ENCODE results near the gene RASAL3. TPM values are rescaled to one million over a fixed set of nuclear protein-coding genes. Genes with fewer than 3 reads are reported as not detected.

Gene RASAL3
- total RNA-seq, 1 experiment from 2014 or later: 1.9 TPM

DNA sequence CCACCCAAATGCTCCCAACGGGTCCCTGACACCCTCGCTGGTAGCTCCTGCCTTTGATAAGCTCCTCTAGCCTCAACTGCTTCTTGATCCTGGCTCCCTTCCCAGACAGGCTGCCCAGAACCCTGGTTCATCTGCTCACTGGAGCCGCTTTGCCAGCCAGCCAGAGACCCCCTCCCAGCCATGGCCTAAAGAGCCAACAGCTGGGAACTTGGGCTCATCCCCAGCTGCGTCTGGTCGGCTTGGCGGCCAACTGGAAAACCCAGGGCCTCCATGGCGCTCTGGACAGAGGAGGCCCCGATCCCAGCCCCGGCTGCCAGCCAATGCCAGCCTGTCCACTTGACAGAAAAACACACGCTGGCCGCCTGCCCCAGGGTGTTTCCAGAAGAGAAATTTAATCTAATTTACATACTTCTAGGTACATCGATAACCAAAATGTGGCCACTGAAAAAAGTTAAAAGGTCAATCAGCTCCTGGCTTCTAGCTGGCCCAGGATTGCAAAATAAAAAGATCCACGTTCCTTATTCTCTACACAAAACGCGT is 42.6 kb downstream of the RASAL3 start:
- peaks cover 0 to 3% of the 10 kb centered on the region in 2 experiments; a peak in 2 of 5 replicates for H3K9me3 Mint-ChIP-seq

More for the DNA sequence above, 42.6 kb downstream of the RASAL3 start:
- H3K27me3 Mint-ChIP-seq (ENCODE audit: low read depth): no peaks in the 10 kb centered on the region
- WGBS (ENCODE audit: extremely low coverage, insufficient read length, low lambda C conversion rate): no CpG with 5 or more reads among the region's 15 CpGs
- no peak overlapping the region for H2BK15ac ChIP-seq (ENCODE audit: low read depth, low read length)
- no peak overlapping the region for H2AFZ ChIP-seq (ENCODE audit: low read length)
- peaks cover 12 to 16% of the 10 kb centered on the region in 2 experiments for H3K4me1 Mint-ChIP-seq
- no peak overlapping the region for H2BK12ac ChIP-seq (ENCODE audit: insufficient read length, low read depth, low read length)
- H3K4ac ChIP-seq (ENCODE audit: low read depth, low read length): no peak overlapping the region
- no peaks in the 10 kb centered on the region for H3K4me1 ChIP-seq (ENCODE audit: insufficient read depth, low read length)
- no peak overlapping the region for H3K27ac ChIP-seq (ENCODE audit: insufficient read length, low read depth, low read length)
- no peak overlapping the region for H4K5ac ChIP-seq (ENCODE audit: insufficient read length, low read depth, low read length)
- H4K20me1 ChIP-seq (ENCODE audit: control insufficient read depth, insufficient read depth, insufficient read length): no peaks in the 10 kb centered on the region
- H3K18ac ChIP-seq (ENCODE audit: insufficient read length, low read depth, low read length): no peak overlapping the region
- no peak overlapping the region for H3K56ac ChIP-seq (ENCODE audit: insufficient read length, low read depth, low read length)
- no peak overlapping the region for H2BK120ac ChIP-seq (ENCODE audit: low read depth, low read length, poor library complexity, severe bottlenecking)
- H3K27me3 ChIP-seq (ENCODE audit: insufficient read depth, low read length): no peaks in the 10 kb centered on the region
- no peak overlapping the region for H3K23ac ChIP-seq (ENCODE audit: insufficient read length, low read depth, low read length)
- H3K9me3 ChIP-seq (ENCODE audit: control insufficient read depth, low read depth, low read length): no peaks in the 10 kb centered on the region
- H3K4me3 Mint-ChIP-seq: no peak overlapping the region
- peaks cover 6% of the 10 kb centered on the region for H3K23me2 ChIP-seq (ENCODE audit: insufficient read length, low read depth, low read length, poor library complexity, severe bottlenecking)
- TF ChIP-seq, protein P1, sequence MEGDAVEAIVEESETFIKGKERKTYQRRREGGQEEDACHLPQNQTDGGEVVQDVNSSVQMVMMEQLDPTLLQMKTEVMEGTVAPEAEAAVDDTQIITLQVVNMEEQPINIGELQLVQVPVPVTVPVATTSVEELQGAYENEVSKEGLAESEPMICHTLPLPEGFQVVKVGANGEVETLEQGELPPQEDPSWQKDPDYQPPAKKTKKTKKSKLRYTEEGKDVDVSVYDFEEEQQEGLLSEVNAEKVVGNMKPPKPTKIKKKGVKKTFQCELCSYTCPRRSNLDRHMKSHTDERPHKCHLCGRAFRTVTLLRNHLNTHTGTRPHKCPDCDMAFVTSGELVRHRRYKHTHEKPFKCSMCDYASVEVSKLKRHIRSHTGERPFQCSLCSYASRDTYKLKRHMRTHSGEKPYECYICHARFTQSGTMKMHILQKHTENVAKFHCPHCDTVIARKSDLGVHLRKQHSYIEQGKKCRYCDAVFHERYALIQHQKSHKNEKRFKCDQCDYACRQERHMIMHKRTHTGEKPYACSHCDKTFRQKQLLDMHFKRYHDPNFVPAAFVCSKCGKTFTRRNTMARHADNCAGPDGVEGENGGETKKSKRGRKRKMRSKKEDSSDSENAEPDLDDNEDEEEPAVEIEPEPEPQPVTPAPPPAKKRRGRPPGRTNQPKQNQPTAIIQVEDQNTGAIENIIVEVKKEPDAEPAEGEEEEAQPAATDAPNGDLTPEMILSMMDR (conservative IDR thresholded peaks at IDR 0.05): no peak
- H3K9ac ChIP-seq (ENCODE audit: extremely low read depth, insufficient read length, low read length): no peak overlapping the region
- DNase-seq: no peak
- H3K79me2 ChIP-seq (ENCODE audit: insufficient read depth, low read length): peaks cover 18% of the 10 kb centered on the region
- H3K4me2 ChIP-seq (ENCODE audit: insufficient read depth, insufficient read length, low read length): no peak overlapping the region
- H2BK5ac ChIP-seq (ENCODE audit: insufficient read length, low read length): no peak overlapping the region
- no peak overlapping the region for H3T11ph ChIP-seq (ENCODE audit: low read length)
- H3K27ac Mint-ChIP-seq: no peak overlapping the region
- H4K91ac ChIP-seq (ENCODE audit: insufficient read length, low read depth, low read length): no peak overlapping the region
- H2BK20ac ChIP-seq (ENCODE audit: low read depth, low read length, poor library complexity, severe bottlenecking): no peak overlapping the region
- no peak overlapping the region for H4K8ac ChIP-seq (replicated peaks; ENCODE audit: insufficient read length, low read depth, low read length)
- H2AK5ac ChIP-seq (ENCODE audit: insufficient read length, low read length): no peak overlapping the region
- peaks cover 32 to 43% (median 42%) of the 10 kb centered on the region in 3 experiments for H3K36me3 Mint-ChIP-seq (ENCODE audit: insufficient read depth in 1 of 3, low read depth in 3 of 3)
- no peak overlapping the region for H3K14ac ChIP-seq (ENCODE audit: insufficient read depth, low read length)
- H3K79me1 ChIP-seq (ENCODE audit: insufficient read depth, low read depth, low read length, poor library complexity, severe bottlenecking): peaks cover 10% of the 10 kb centered on the region
